Putamen (tissue), 1 donor: ENCODE measurements around the gene DAZAP1.
A peak's percentile ranks its signal among the peaks of the same experiment; 100 is the strongest.

Experiments used
- DNase-seq: peaks from one replicate; pipeline ENCODE4 v3.0.0-alpha.2; 2016; ENCODE audit warnings: low spot score

DAZAP1 gene

GRCh38 chr19:1407528-1408299 lies at the start of gene DAZAP1:
DAZAP1 (plus strand) TSS chr19:1407586; CDS start chr19:1407774, 188 bp downstream.
- no peak for DNase-seq

- DNase-seq = no peak
Measured at GRCh38 chr19:1360126-1360817, 47.1 kb upstream of the DAZAP1 start.

GRCh38 chr19:1360818-1361461 lies 46.4 kb upstream of the DAZAP1 start:
- peak; percentile 87 for DNase-seq

DNA sequence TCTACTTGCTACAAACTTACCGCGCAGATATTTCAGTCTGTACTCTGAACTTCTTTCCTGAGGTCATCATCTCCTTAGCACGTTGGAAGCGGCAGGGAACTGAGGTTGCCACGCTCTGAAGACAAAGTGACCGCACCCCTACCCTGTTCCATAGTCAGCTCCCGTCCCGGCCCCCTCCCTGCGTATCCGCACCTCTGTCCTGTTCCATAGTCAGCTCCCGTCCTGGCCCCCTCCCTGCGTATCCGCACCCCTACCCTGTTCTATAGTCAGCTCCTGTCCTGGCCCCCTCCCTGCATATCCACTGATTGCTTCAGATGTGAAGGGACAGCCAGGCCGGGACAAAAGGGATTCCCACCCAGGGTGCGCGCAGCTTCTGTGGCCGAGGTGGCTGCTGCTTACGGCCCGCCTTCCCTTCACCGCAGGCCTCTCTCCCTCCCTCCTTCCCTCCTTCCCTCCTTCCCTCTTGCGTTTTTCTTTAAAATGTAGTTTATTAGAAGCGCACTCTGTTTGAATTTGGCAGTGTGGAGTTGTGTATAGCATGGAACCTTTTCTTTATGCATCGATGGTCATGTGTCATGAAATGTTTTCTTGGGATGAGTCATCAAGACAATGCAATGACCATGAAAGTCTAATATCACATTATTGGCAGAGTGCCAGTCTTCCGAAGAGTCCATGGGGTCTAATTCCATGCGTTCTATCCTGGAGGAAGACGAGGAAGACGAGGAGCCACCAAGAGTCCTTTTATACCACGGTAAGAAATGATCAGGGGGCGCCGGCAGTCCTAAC lies 45.6 kb upstream of the DAZAP1 start:
- no peak for DNase-seq

DNA sequence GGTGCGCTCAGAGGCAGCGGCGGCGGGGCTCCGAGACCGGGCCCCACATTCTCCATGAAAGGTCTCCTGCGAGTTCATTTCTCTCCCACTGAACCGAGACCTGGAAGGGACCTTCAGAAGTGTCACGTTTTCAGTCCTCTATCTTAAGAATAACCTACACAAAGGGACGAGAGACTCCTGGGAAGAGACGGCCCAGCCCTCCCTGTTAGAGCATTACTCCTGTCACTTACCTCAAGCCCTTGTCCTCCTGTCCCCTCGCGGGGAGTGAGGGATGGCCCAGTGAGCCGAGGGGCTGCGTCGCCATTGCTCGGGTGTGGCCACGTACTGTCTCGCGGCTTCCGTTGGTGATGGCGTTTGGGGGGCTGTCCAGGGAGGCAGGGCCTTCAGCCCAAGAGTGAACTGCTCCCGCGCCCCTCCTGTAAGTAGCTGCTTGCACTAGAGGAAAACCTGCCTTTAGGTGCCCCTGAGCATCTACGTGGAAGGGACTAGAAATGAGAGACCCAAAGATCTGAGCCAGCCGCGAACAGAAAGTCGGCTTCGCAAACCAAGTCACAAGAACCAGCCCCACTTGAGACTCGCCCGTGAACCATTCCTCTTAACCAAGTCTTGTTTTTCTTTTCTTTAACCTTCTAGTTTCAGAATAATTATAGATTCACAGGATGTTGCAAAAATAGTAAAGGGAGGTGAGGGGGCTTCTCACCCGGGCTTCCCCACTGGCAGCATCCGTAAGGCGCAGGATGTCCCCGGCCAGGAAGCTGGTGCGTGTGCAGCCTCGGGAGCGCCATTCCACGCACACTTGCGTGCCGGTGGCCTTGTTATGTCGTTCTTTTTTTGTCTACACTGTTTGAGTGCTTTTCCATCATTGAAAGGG lies 44.8 kb upstream of the DAZAP1 start:
- no peak for DNase-seq

DNA sequence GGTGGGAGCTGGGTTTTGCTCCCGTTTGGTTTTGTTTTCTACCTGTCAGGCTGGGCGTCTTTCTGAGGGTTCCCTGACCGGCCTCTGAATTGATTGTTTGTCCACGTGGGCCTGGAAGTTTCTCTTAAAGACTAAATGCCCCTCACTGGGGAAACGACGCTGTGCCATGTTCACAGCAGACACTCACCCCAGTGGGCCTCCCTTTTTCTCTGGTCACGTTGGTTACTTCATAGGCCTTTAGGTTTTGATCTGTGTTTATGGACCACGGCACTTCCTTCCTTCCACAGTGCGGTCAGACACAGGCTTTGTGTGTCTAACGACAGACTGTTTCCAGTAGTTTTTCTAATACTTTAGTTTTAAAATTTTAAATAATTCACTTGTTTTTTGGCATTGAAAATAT lies 43.8 kb upstream of the DAZAP1 start:
- DNase-seq = no peak

GRCh38 chr19:1364070-1364704 lies 43.2 kb upstream of the DAZAP1 start:
- no peak for DNase-seq

DNA sequence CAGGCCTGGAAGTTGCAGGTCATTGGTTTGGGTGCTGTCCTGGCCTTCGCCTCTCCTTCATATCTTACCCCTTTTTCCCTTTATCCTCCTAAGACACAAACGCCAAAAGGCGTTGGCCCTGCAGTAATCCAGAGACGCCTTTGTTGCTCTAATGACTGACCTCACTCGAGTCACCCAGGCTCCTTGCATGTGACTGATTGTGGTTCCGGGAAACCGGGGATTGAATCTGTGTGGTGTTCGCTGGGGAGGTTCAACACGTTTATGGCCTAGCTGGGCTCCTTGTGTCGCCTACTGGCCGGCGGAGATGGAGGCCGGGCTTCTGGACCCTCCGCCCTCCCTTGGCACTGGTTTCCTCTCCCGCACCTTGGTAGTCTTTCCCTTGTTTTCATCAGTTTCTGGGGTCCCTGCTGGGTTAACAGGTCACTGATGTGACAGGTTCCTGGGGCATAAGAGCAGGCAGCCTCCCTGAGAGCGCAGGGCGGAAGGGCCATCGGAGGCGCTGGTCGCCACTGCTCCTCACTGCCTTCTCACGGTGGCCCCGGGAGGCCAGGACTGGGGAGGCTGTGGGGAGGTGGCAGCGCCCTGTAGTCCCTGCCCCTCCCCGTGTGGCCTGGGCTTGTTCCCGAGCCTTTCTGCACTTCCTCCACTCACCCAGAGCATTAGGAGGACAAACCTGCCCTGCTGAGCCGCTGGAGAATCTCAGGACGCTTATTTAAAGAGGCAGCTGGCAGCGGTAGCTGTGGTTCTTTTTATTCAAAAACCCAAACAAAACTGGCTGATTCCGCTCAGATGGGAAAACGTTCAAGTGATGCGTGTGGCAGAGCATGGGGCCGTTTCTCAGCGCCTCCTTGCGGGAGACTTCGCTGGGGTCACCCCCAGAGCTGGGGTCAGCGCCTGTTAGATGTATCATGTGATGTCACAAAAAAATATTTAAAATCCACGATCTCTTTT lies 41.8 kb upstream of the DAZAP1 start:
- no peak for DNase-seq

DNA sequence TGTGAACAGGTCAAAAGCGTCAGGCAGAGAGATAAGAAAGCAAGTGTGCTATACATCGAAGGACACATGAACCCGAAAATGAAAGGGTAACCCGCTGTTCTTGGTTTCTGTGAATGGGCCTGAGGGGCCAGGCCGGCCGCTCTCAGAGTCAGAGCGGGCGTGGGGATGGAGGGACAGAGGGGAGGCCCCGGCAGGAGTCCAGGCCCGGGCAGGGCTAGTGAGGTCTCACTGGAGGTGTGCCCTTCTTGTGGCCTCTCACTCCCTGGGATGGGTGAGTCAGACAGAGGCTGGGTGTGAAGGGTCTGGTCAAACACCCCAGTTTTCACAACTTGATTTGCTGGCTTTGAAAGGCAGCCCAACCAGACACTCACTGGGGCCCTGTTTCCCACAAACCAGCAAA lies 41.1 kb upstream of the DAZAP1 start:
- no peak for DNase-seq

DNA sequence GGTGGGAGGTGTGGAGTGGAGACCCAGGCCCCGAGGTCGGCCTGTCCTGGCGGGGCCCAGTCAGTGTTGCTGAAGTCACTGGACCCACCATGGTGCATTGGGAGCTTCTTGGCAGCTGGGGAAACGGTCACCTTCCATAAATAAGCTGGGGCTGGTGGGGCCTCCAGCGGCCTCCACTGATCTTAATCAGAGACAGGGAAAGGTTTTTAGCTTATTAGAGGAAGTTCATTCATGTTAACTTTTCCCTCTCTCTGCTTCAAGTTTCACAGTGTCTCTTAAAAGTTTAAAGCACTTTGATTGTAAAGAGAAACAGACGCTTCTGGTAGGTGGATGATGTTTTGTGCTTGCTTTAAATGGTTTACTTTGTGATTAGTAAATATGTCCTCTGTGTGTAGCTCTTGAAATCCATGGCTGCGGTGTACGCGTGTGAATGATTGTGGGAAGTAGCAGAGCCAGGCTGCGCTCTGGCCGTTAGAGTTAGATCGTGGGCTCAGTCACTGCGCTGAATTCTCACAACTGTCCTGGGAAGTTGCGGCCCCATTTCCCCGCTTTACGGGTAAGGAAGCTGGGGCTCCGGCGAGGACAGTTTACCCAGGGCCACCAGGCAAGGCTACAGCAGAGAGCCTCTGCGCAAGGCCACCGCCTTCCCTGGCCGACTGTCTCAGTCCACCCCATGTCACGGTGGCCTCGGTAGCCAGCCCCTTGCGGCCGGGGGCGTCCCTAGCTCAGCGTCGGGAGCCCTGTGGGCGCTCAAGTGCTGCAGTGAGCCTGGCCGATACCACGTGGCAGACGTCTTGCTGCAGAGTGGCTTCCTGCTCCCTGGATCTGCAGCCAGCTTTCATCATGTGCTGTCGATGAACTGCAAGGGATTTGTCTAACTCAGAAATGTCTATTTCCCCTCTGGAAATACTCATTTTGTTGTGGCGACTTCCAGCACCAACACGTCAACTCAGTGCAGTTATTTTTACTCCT lies 40.2 kb upstream of the DAZAP1 start:
- DNase-seq = no peak

- no peak for DNase-seq
Measured at GRCh38 chr19:1369214-1369805, 38.1 kb upstream of the DAZAP1 start.

DNA sequence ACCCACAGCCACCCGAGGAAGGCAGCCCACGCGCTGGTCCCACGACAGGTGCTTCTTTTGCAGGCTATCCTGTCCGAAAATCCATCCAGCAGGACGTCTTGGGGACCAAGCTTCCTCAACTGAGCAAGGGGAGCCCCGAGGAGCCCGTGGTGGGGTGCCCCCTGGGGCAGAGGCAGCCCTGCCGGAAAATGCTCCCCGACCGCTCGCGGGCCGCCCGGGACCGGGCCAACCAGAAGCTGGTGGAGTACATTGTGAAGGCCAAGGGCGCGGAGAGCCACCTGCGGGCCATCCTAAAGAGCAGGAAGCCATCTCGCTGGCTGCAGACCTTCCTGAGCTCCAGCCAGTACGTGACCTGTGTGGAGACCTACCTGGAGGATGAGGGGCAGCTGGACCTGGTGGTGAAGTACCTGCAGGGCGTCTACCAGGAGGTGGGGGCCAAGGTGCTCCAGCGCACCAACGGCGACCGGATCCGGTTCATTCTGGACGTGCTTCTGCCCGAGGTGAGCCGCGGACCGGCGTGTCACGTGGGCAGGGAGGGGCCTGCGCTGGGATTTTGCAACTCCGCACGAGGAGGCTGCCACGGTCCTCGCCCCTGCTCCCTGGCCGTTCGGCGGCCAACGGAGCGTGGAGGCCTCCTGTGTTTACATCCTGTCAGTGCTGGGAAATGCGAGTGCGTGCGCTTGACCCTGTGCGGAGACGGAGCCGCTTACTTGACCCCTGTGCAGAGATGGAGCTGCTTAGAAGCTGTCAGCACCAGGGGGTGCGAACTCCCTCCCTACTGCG lies 36.6 kb upstream of the DAZAP1 start:
- no peak for DNase-seq

- DNase-seq = no peak
Measured at GRCh38 chr19:1373042-1373533, 34.3 kb upstream of the DAZAP1 start.

DNA sequence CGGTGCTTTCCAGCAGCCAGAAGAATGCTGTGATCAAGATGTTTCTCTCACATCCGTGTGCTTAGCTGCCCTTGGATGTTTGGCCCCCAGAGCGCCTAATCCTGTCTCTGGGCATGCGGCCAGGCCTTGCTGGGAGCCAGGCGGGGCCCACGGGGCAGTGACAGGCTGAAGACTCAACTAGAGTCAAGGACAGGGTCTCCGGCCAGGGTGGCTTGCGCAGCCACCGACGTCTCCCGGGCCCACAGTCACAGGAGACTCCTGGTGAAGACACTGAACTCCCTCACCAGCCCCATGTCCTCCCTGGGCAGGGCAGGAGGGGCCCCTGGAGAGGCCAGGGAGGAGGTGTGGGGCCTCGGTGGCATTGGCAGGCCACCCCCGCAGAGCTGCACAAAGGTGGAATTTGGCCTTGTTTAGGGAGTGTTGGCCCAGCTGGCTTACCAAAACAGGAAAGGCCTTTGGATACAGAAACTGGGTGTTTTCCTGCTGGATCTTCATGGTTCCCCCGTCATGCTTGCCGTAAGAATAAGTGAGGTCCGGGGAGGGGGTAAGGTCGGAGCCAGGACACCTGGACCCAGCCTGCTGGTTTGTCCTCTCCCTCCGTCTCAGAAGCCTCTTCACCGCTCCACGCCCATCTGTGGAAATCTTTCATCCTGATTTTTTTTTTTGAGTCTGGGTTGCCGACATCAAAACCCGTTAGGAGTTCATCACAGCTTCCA lies 33.7 kb upstream of the DAZAP1 start:
- no peak for DNase-seq

GRCh38 chr19:1374250-1374577 lies 33.2 kb upstream of the DAZAP1 start:
- DNase-seq = no peak

- no peak for DNase-seq
Measured at GRCh38 chr19:1376415-1376805, 31.0 kb upstream of the DAZAP1 start.
